HG02571 (cell line): Measurements from ENCODE around the gene FAM3A.

Experiments used
- ATAC-seq: cut with Tn5 transposase; IDR thresholded peaks from one replicate; pipeline ENCODE4 v1.9.1; 2021; ENCODE audit warnings: mild to moderate bottlenecking, moderate library complexity; ENCODE audit not compliant: unreplicated experiment

The FAM3A gene

GRCh38 chrX:154481911-154482601, 34.0 kb downstream of the FAM3A start:
- ATAC-seq, result no peak

DNA sequence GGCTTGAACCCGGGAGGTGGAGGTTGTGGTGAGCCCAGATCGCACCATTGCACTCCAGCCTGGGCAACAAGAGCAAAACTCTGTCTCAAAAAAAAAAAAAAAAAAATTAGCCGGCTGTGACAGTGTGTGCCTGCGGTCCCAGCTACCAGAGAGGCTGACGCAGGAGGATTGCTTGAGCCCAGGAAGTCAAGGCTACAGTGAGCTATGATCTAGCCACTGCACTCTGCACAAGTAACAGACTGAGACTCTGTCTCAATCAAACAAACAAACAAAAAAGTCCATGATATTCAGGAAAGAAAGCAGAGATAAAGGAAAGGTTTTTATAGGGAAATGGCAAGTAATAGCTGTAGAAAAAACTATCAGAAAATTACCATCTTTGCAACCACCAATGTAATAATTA, 34.8 kb downstream of the FAM3A start:
- ATAC-seq, result no peak

- peak; percentile 76 for ATAC-seq
Observed at GRCh38 chrX:154478728-154479622, 37.1 kb downstream of the FAM3A start, which contains the start of gene LAGE3. Gene LAGE3, minus strand, starts transcription at chrX:154479281. Its CDS starts 366 bp downstream, at chrX:154478915.

DNA sequence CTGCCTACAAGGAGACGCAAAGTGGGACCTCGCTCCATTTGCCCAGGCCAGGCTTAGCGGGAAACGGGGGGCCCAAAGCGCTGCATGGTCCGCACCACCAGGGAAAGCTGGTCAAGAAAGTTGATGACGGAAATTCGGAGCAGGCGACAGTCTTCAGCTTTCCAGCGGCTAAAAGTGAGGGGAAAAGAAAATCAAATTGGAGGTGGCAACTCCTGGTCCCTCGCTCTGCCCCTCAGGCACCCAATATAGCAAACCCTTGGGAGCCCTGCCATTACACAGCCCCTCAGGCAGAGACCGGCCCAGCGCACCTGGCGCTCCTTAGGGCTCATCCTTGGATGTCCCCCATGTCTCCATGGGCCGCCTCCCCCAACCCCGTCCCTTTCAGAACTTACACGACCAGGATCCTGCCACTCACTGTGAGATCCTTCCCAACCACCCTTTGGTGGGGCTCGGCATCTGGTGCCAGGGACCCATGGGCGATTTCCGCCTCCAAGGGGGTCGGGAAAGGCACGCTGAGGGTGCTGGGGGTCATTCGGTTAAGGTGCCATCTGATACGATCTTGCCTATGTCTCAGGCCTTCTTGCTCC, 38.0 kb downstream of the FAM3A start:
- ATAC-seq, result no peak

DNA sequence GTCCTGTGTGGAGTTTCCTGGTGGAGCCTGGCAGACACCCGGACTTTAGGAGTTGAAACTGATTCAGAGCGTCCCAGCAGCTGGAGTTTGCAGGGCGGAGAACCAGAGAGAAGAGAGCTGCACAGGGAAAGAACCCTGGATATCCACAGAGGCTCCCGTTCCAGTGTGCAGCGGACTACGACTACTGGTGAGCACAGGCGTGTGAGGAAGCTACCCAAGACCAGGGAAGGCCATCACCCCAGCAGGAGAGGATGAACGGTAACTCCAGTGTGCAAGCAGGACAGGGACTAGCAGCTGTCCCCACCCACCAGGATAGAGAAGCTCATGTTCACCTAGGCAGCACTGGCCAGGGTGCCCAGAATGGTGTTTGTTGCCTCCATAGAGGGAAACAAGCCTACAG, 39.2 kb downstream of the FAM3A start:
- no peak for ATAC-seq

- no peak for ATAC-seq
Observed at GRCh38 chrX:154473683-154474082, 42.3 kb downstream of the FAM3A start.

GRCh38 chrX:154472685-154473632, 43.1 kb downstream of the FAM3A start:
- no peak for ATAC-seq

DNA sequence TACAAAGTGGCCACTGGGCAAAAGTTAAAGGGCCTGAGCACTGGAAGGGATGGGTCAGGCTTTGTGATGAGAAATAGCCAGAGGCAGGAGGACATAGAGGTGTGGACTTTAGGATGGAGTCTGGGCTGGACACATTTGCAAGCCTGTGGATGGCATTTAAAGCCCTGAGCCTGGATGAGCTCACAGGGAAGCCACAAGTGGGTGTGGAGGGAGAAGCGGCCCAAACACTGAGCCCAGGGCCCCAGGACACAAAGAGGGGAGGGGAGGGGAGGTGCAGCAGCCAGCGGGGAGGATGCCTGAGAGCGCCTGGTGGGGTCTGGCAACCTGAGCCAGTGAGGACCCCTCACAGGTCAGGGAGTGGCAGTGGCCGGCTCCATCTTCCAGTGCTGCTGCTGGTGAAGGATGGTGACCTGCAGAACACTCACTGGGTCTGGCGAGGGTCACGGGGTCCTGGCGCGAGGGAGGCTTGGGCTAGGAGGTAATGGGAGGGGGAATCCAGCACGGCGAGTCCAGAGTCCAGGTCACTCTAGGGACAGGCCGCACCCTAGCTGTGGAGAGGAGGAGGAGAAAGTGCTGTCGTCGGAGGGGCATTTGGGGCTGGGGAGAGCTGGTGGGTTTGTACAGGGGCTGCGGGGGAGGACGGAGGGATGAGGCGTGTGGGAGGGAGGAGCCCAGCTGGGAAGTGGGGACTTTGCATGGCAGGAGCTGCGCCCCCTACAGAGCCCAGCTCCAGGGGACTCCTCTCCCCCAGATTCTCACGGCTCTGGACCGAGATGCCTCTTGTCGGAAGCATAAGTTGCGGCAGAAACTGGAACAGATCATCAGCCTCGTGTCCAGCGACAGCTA, 44.0 kb downstream of the FAM3A start:
- ATAC-seq, result no peak

DNA sequence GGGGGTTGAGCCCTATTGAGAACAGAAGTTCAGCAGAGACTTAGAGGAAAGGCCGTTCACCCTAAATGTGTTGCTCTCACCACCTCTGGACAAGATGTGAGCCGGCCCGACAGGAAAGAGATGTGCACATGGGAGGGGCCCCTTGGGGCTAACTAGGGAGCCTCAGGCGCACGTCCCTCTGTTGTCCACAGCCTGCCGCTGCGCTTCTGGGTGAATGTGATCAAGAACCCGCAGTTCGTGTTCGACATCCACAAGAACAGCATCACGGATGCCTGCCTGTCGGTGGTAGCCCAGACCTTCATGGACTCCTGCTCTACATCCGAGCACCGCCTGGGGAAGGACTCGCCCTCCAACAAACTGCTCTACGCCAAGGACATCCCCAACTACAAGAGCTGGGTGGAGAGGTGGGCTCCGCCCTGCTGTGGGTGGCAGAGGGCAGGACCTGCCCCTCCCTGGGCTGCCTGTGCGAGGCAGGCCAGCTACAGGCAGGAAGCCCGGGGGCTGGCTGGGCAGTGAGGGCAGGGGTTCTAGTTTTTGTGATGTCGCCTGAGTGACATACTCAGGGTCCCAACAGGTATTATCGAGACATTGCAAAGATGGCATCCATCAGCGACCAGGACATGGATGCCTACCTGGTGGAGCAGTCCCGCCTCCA, 45.0 kb downstream of the FAM3A start:
- no peak for ATAC-seq

DNA sequence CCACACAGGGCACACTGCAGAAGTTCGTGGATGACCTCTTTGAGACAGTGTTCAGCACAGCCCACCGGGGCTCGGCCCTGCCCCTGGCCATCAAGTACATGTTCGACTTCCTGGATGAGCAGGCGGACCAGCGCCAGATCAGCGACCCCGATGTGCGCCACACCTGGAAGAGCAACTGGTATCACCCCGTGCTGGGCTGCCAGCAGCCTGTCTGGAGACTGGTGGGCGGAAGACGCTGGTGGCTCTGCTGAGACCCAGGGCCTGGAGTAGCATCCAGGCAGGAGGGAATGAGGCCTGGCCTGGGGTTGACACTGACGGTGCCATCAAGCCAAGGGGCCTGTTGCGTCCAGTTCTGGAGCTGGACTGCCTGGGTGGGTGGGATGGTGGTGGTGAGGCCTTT, 45.6 kb downstream of the FAM3A start:
- ATAC-seq, result no peak

DNA sequence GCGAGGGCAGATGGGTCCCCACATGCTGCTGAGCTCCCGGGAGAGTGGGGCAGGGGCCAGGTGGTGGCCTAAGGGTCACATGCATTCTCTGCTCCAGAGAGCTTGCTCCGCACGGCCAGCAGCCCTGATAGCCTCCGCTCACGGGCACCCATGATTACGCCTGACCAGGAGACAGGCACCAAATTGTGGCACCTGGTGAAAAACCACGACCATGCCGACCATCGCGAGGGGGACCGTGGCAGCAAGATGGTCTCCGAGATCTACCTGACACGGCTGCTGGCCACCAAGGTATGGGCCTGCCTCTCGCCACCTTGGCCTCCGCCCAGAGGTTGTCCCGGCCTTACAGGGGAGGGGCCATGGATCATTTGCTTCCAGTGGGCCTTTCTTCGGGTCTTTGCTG, 46.2 kb downstream of the FAM3A start:
- ATAC-seq, result no peak

- no peak for ATAC-seq
Observed at GRCh38 chrX:154469114-154469513, 46.9 kb downstream of the FAM3A start.

DNA sequence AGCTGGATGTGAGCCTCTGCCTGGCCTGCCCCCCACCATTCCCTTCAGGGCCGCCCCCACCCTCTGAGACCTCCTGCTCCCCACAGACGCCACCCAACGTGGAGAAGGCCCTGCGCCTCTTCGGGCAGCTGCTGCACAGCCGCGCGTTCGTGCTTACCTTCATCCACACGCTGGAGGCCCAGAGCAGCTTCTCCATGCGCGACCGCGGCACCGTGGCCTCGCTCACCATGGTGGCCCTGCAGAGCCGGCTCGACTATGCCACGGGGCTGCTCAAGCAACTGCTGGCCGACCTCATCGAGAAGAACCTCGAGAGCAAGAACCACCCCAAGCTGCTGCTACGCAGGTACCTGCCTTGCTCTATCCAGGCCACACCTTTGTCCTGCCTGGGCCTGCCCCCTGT, 47.8 kb downstream of the FAM3A start:
- no peak for ATAC-seq

DNA sequence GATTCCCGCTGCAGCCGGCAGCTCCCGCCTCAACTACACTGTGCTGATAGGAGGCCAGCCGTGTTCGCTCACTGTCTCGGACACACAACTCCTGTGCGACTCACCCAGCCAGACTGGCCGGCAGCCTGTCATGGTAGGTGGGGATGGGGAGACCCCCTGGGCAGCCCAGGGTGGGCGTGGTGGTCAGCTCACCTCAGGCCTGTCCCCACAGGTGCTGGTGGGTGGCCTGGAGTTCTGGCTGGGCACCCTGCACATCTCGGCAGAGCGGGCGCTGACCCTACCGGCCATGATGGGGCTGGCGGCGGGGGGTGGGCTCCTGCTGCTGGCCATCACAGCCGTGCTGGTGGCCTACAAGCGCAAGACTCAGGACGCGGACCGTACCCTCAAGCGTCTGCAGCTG, 48.5 kb downstream of the FAM3A start:
- no peak for ATAC-seq

GRCh38 chrX:154466907-154467306, 49.1 kb downstream of the FAM3A start:
- ATAC-seq, result no peak

GRCh38 chrX:154466036-154466435, 50.0 kb downstream of the FAM3A start:
- ATAC-seq, result no peak

GRCh38 chrX:154465601-154466000, 50.4 kb downstream of the FAM3A start:
- ATAC-seq, result no peak

- no peak for ATAC-seq
Observed at GRCh38 chrX:154464806-154465365, 51.1 kb downstream of the FAM3A start.
